Right atrium auricular region (tissue), 2 donors: Measurements from ENCODE around the gene TMCO2. TPM values are rescaled to one million over a fixed set of nuclear protein-coding genes. Genes with fewer than 3 reads are reported as not detected.

Experiments used
- DNase-seq: peaks from one replicate; pipeline ENCODE4 v3.0.0-alpha.2; 2019; ENCODE audit warnings: low spot score
- H3K27ac ChIP-seq, 2 donors: fragments of 200-600 bp; sonication (generic); 1 replicate in 1 of 2; 2 replicates in 1 of 2; pipeline ENCODE4 v1.5.1; 2016 to 2019
- H3K27me3 ChIP-seq, 2 donors: fragments of 200-600 bp; sonication (generic); one replicate each; pipeline versions ENCODE4 v1.5.1 to v1.6.0; 2017 to 2019
- H3K36me3 ChIP-seq: fragments of 200-600 bp; sonication (generic); one replicate; pipeline ENCODE4 v1.5.1; 2016
- H3K4me1 ChIP-seq, 2 donors: fragments of 200-600 bp; sonication (generic); one replicate each; pipeline versions ENCODE4 v1.5.1 to v1.6.0; 2017 to 2019
- H3K4me3 ChIP-seq, 2 donors: fragments of 200-600 bp; sonication (generic); 1 replicate in 1 of 2; 2 replicates in 1 of 2; pipeline ENCODE4 v1.5.1; 2017 to 2019; ENCODE audit warnings: mild to moderate bottlenecking in 1 of 2, moderate library complexity in 1 of 2
- H3K9me3 ChIP-seq, 2 donors: fragments of 200-600 bp; sonication (generic); one replicate each; pipeline ENCODE4 v1.5.1; 2019
- CTCF ChIP-seq, 2 donors: fragments of 200-600 bp; sonication (generic); IDR thresholded peaks; one replicate each; pipeline ENCODE4 v1.5.1; 2019; ENCODE audit warnings: antibody characterized with exemption in 2 of 2
- total RNA-seq, 2 donors: library from RNA; depleted of rRNA; stranded (reverse); fragments of >200 nt; gene quantifications; one replicate each; pipeline ENCODE4 v1.1.0, GENCODE V29; 2016

TMCO2 gene
- total RNA-seq, 2 donors from 2014 or later = not detected

- peaks cover 60% of the 10 kb centered on the region for H3K36me3 ChIP-seq
- H3K27me3 ChIP-seq = no peaks in the 10 kb centered on the region
- TF ChIP-seq CTCF (IDR thresholded peaks at IDR 0.05) = no peak
- H3K9me3 ChIP-seq = no peaks in the 10 kb centered on the region
- H3K4me3 ChIP-seq = no peak overlapping the region
- peak overlapping the region; percentile 66 to 75 for H3K27ac ChIP-seq
- DNase-seq = no peak
- peaks cover 0 to 25% of the 10 kb centered on the region in 2 donors for H3K4me1 ChIP-seq
Observed at GRCh38 chr1:40268211-40268610, 20.5 kb downstream of the TMCO2 start.

GRCh38 chr1:40270152-40270834 lies 22.6 kb downstream of the TMCO2 start:
- Histone ChIP-seq H3K27me3 (no peaks in the 10 kb centered on the region), H3K9me3 (no peaks in the 10 kb centered on the region), H3K4me3 (no peak overlapping the region), H3K36me3 (peaks cover 58% of the 10 kb centered on the region), H3K27ac (no peak overlapping the region), H3K4me1 (peaks cover 0 to 15% of the 10 kb centered on the region in 2 donors)
- DNase-seq = no peak
- TF ChIP-seq CTCF (IDR thresholded peaks at IDR 0.05) = no peak

GRCh38 chr1:40272653-40273213 lies 25.0 kb downstream of the TMCO2 start:
- TF ChIP-seq CTCF (IDR thresholded peaks at IDR 0.05) = no peak
- Histone ChIP-seq H3K4me1 (peaks cover 0 to 20% of the 10 kb centered on the region in 2 donors), H3K36me3 (peaks cover 62% of the 10 kb centered on the region), H3K4me3 (no peak overlapping the region), H3K9me3 (no peaks in the 10 kb centered on the region), H3K27ac (no peak overlapping the region), H3K27me3 (no peaks in the 10 kb centered on the region)
- DNase-seq = no peak

- H3K9me3 ChIP-seq = no peaks in the 10 kb centered on the region
- peaks cover 54% of the 10 kb centered on the region for H3K36me3 ChIP-seq
- peaks cover 0 to 11% of the 10 kb centered on the region in 2 donors for H3K4me1 ChIP-seq
- TF ChIP-seq CTCF (IDR thresholded peaks at IDR 0.05) = no peak
- no peaks in the 10 kb centered on the region for H3K27me3 ChIP-seq
- no peak for DNase-seq
- no peak overlapping the region for H3K4me3 ChIP-seq
- H3K27ac ChIP-seq = no peak overlapping the region
Observed at GRCh38 chr1:40273547-40274166, 25.9 kb downstream of the TMCO2 start.

GRCh38 chr1:40274331-40274730 lies 26.6 kb downstream of the TMCO2 start:
- Histone ChIP-seq H3K36me3 (peaks cover 48% of the 10 kb centered on the region), H3K9me3 (no peaks in the 10 kb centered on the region), H3K4me3 (no peak overlapping the region), H3K27me3 (no peaks in the 10 kb centered on the region), H3K27ac (no peak overlapping the region), H3K4me1 (peaks cover 0 to 10% of the 10 kb centered on the region in 2 donors)
- DNase-seq = no peak
- no peak for TF ChIP-seq CTCF (IDR thresholded peaks at IDR 0.05)
